Lower leg skin (tissue), 4 donors: ENCODE measurements around the gene PTGS2. TPM values are rescaled to one million over a fixed set of nuclear protein-coding genes. Genes with fewer than 3 reads are reported as not detected.

ENCODE experiments used
- DNase-seq, 2 donors: peaks; one replicate each; pipeline ENCODE4 v3.0.0-alpha.2; 2019; ENCODE audit warnings: low spot score in 2 of 2
- H3K4me3 ChIP-seq: fragments of 200-600 bp; sonication (generic); 2 replicates; pipeline ENCODE4 v1.5.1; 2017; ENCODE audit warnings: mild to moderate bottlenecking, low read depth; ENCODE audit not compliant: poor library complexity, severe bottlenecking
- POLR2A ChIP-seq, 2 donors: fragments of 450-650 bp; IDR thresholded peaks; one replicate each; pipeline ENCODE4 v1.6.1; 2016 to 2017; ENCODE audit warnings: antibody characterized with exemption in 2 of 2, mild to moderate bottlenecking in 1 of 2, moderate library complexity in 1 of 2
- WGBS, 2 donors: methylation state at CpG; one replicate each; pipeline ENCODE4 v1.1.5; 2018; 5-methylcytosine and 5-hydroxymethylcytosine counted together
- intact Hi-C: fragments of 100-400 bp; cut with DNase I; formaldehyde crosslinking; loops from one replicate; pipeline ENCODE4 v1.15.0; 2023; ENCODE audit warnings: low total_unique reads
- total RNA-seq, 4 donors: library from RNA; depleted of rRNA; stranded (reverse); fragments of >200 nt; gene quantifications; one replicate each; pipeline ENCODE4 v1.1.0, GENCODE V29; 2016
- TF ChIP-seq, protein P1 (sequence below), 3 donors: fragments of 450-650 bp; IDR thresholded peaks; one replicate each; pipeline ENCODE4 v1.5.1; 2016; ENCODE audit warnings: antibody characterized with exemption in 3 of 3, mild to moderate bottlenecking in 3 of 3, moderate library complexity in 2 of 3

PTGS2 gene
- total RNA-seq, 4 donors from 2014 or later, result 0.98 to 3.1 (median 1.9) TPM

DNA sequence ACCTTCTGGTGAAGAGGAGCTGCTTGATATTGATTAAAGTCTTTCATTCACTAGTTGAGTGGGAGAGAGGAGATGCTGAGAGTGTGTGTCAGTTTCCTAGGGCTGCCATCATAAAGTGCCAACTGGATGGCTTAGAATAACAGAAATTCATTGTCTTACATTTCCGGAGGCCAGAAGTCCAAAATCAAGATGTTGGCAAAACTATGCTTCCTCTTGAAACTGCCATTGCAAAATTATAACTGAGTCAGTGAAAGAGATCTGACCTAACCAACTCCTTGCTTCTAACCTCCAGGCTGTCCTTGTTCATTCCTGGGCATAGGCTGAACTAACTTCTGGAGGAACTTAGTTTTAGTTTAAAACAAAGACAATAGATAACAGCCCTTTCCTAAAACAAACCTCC lies 47.1 kb downstream of the PTGS2 start:
- H3K4me3 ChIP-seq, result no peak overlapping the region
- no peak for TF ChIP-seq POLR2A (IDR thresholded peaks at IDR 0.05)
- TF ChIP-seq, protein P1, sequence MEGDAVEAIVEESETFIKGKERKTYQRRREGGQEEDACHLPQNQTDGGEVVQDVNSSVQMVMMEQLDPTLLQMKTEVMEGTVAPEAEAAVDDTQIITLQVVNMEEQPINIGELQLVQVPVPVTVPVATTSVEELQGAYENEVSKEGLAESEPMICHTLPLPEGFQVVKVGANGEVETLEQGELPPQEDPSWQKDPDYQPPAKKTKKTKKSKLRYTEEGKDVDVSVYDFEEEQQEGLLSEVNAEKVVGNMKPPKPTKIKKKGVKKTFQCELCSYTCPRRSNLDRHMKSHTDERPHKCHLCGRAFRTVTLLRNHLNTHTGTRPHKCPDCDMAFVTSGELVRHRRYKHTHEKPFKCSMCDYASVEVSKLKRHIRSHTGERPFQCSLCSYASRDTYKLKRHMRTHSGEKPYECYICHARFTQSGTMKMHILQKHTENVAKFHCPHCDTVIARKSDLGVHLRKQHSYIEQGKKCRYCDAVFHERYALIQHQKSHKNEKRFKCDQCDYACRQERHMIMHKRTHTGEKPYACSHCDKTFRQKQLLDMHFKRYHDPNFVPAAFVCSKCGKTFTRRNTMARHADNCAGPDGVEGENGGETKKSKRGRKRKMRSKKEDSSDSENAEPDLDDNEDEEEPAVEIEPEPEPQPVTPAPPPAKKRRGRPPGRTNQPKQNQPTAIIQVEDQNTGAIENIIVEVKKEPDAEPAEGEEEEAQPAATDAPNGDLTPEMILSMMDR (IDR thresholded peaks at IDR 0.05), result no peak
- WGBS, 2 donors, result 82 to 84% methylated on average over 1 of the region's 1 CpG
- DNase-seq, result no peak
- intact Hi-C loops, result no loop called here

DNA sequence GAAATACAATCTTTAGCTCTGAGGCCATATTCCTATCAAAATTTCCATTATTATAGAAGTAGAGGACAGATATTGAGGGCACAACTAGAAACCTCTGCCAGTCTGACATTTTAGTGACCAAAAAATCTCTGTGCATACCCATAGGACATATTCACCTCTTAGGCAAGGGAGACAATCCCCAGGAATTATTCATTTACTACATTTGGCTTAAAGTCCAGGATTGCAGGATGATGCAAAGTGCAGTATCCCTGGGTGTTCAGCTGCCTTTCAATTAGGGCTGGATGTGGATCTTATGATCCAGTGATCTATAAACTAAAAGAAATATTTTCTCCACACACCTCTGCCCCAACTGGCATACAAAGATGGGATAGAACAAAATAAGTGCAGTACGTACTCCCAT lies 50.9 kb downstream of the PTGS2 start:
- intact Hi-C loops, result no loop called here
- 94 to 97% methylated on average over 1 of the region's 1 CpG for WGBS, 2 donors
- no peak for DNase-seq
- H3K4me3 ChIP-seq, result no peak overlapping the region
- no peak for TF ChIP-seq POLR2A (IDR thresholded peaks at IDR 0.05)
- TF ChIP-seq, protein P1 (IDR thresholded peaks at IDR 0.05), result no peak

DNA sequence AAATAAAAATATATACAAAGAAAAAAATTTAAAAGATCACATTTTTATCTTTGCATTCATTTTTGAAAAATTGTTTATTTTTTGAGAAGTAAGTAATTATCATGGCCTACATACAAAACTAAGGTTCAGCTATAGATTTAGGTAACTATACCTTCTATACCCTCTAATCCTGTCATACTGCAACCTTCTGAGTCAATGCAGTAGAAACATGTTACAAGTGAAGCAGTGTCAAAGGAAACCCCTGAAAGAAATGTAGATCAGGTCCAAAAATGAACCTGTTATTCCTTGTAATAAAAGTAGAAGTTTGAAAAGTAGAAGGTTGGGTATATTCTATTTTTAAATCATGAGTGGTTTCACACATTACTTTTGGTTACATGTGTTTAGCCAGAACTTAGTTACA lies 51.3 kb downstream of the PTGS2 start:
- H3K4me3 ChIP-seq, result no peak overlapping the region
- DNase-seq, result no peak
- intact Hi-C loops, result no loop called here
- TF ChIP-seq, protein P1 (IDR thresholded peaks at IDR 0.05), result no peak
- TF ChIP-seq POLR2A (IDR thresholded peaks at IDR 0.05), result no peak

DNA sequence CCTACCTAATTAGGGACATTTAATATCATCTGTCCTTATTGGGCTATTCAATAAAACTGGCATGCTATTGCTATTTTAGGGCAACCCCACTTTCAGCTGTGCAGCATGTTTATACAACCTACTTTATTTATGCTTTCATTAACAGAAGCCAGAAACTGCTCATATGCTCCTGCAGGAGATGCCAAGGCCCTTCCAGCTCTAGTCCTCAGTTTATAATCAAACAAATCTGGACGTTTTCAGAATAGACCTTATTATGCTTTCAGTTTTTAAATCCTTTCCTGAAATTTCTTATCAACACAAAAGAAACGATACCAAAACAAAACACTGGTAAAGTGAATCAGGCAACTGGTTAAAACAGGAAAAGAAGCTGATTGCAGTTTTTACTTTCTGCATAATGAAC lies 53.2 kb downstream of the PTGS2 start:
- intact Hi-C loops, result no loop called here
- no peak for DNase-seq
- no peak overlapping the region for H3K4me3 ChIP-seq
- TF ChIP-seq, protein P1 (IDR thresholded peaks at IDR 0.05), result no peak
- TF ChIP-seq POLR2A (IDR thresholded peaks at IDR 0.05), result no peak
- WGBS, 2 donors, result 7 to 10% methylated on average over 2 of the region's 2 CpGs

DNA sequence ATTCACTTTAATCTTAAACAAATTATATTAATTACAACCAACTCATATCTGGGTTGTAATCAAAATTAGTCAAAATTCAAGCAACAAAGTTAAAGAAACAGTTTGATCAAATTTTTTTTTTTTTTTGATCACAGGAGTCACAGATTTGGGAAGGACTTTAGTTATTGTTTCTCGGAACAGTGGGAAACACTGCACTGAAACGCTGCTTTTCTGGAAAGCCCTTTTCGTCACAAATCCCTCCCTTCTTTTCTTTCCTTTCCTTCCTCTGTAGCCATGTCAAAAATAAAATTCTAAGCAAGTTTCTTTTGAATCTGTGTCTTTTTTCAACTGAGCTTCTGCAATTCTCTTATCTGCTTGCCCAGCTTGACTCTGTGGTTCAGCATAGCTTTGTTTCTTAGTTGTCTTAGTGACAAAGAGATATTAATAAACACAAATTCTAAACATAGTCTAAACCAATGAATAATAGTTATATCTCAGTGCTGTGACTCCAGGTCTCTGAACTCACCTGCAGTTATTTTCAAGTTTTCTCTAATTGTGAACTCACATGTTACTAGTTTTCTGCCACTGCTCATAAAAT lies 53.8 kb downstream of the PTGS2 start:
- TF ChIP-seq POLR2A (IDR thresholded peaks at IDR 0.05), result no peak
- TF ChIP-seq, protein P1 (IDR thresholded peaks at IDR 0.05), result no peak
- no peak overlapping the region for H3K4me3 ChIP-seq
- no peak for DNase-seq
- intact Hi-C loops, result no loop called here
- WGBS, 2 donors, result 34 to 41% methylated on average over 3 of the region's 3 CpGs

DNA sequence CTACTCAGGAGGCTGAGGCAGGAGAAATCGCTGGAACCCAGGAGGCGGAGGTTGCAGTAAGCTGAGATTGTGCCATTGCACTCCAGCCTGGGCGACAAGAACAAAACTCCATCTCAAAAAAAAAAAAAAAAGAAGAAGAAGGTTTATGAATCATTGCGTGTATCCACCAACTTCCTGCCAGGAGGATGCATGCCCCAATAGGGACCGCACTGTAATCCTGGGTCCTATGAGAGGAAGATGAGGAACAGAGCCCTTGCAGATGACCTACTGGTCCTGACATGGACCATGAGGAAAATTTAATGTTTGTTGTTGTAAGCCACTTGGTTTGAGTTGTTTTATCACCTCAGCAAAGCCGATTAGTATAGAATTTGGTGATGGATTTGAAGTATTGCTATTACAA lies 56.7 kb downstream of the PTGS2 start:
- intact Hi-C loops, result no loop called here
- TF ChIP-seq POLR2A (IDR thresholded peaks at IDR 0.05), result no peak
- no peak for DNase-seq
- no peak overlapping the region for H3K4me3 ChIP-seq
- WGBS, 2 donors, result 90 to 97% methylated on average over 6 of the region's 6 CpGs

Other genes starting within 250 kb of the PTGS2 start
- gene PDC, start 219.3 kb downstream of the PTGS2 start, total RNA-seq, result not detected
- gene PLA2G4A, start 148.5 kb upstream of the PTGS2 start, total RNA-seq, result 10 to 100 TPM in 3 of 4 donors, 1 to 10 TPM in 1; 9.5 to 15.3 (median 11.2) TPM